GM23248 (cell line): ENCODE data around the gene MPHOSPH8. TPM values are rescaled to one million over a fixed set of nuclear protein-coding genes. Genes with fewer than 3 reads are reported as not detected.

ENCODE experiments used
- DNase-seq: peaks from one replicate; pipeline ENCODE4 v3.0.0-alpha.2; 2015
- H2AFZ ChIP-seq: fragments of 200-600 bp; sonication (generic); 2 replicates; pipeline ENCODE4 v1.6.1; 2016; ENCODE audit warnings: antibody characterized with exemption
- H3F3A ChIP-seq: fragments of 200-600 bp; sonication (generic); 2 replicates; pipeline ENCODE4 v1.6.1; 2016; ENCODE audit warnings: mild to moderate bottlenecking, antibody characterized with exemption, mixed run types; ENCODE audit not compliant: insufficient read depth
- H3K27ac ChIP-seq: fragments of 200-600 bp; sonication (generic); 2 replicates; pipeline ENCODE4 v1.5.1; 2016; ENCODE audit warnings: mild to moderate bottlenecking
- H3K27me3 ChIP-seq: fragments of 200-600 bp; sonication (generic); replicated peaks from 2 replicates; pipeline ENCODE4 v1.6.1; 2016; ENCODE audit warnings: mild to moderate bottlenecking; ENCODE audit not compliant: insufficient read depth
- H3K36me3 ChIP-seq: fragments of 200-600 bp; sonication (generic); 2 replicates; pipeline ENCODE4 v1.6.1; 2016; ENCODE audit warnings: low read depth, mild to moderate bottlenecking
- H3K4me1 ChIP-seq: fragments of 200-600 bp; sonication (generic); 2 replicates; pipeline ENCODE4 v1.6.1; 2016; ENCODE audit warnings: mild to moderate bottlenecking; ENCODE audit not compliant: insufficient read depth
- H3K4me2 ChIP-seq: fragments of 200-600 bp; sonication (generic); one replicate; pipeline ENCODE4 v1.6.1; 2016; ENCODE audit warnings: mild to moderate bottlenecking; ENCODE audit not compliant: unreplicated experiment
- H3K4me3 ChIP-seq: fragments of 200-600 bp; sonication (generic); 2 replicates; pipeline ENCODE4 v1.5.1; 2016; ENCODE audit warnings: mild to moderate bottlenecking
- H3K79me2 ChIP-seq: fragments of 200-600 bp; sonication (generic); 2 replicates; pipeline ENCODE4 v1.6.1; 2016; ENCODE audit warnings: mild to moderate bottlenecking; ENCODE audit not compliant: insufficient read depth
- H3K9ac ChIP-seq: fragments of 200-600 bp; sonication (generic); 2 replicates; pipeline ENCODE4 v1.6.1; 2016; ENCODE audit warnings: mild to moderate bottlenecking
- H3K9me2 ChIP-seq: fragments of 200-600 bp; sonication (generic); 2 replicates; pipeline ENCODE4 v1.6.1; 2016; ENCODE audit warnings: mixed run types, mild to moderate bottlenecking, moderate library complexity; ENCODE audit not compliant: insufficient read depth
- H3K9me3 ChIP-seq: fragments of 200-600 bp; sonication (generic); one replicate; pipeline ENCODE4 v1.6.1; 2017; ENCODE audit warnings: low read depth
- H4K20me1 ChIP-seq: fragments of 200-600 bp; sonication (generic); 2 replicates; pipeline ENCODE4 v1.6.0; 2016; ENCODE audit not compliant: insufficient read depth
- EZH2 ChIP-seq: fragments of 200-600 bp; sonication (generic); IDR thresholded peaks from 2 replicates; pipeline ENCODE4 v1.6.1; 2018; ENCODE audit warnings: antibody characterized with exemption, mild to moderate bottlenecking; ENCODE audit not compliant: insufficient read depth, poor library complexity, severe bottlenecking
- EZH2phosphoT487 ChIP-seq: fragments of 200-600 bp; sonication (generic); IDR thresholded peaks from 2 replicates; pipeline ENCODE4 v1.6.1; 2018; ENCODE audit warnings: antibody characterized with exemption, moderate library complexity, mild to moderate bottlenecking, low read depth; ENCODE audit not compliant: insufficient read depth
- WGBS, 2 experiments: methylation state at CpG; one replicate each; pipeline ENCODE4 v1.1.6; 2015 to 2017; ENCODE audit warnings: low lambda C conversion rate in 2 of 2, low coverage in 1 of 2; ENCODE audit errors: missing lambda C conversion rate in 2 of 2; 5-methylcytosine and 5-hydroxymethylcytosine counted together
- in situ Hi-C: fragments of 300-500 bp; cut with MboI; formaldehyde crosslinking; loops from 2 replicates; pipeline ENCODE4 v1.15.0; 2020
- polyA plus RNA-seq: library from polyadenylated mRNA; unstranded; fragments of >200 nt; fragmentation: Nextera tagmentation; extraction: Ambion mirVana; gene quantifications from 2 replicates; pipeline ENCODE4 v1.2.1, GENCODE V29; 2016
- total RNA-seq: library from RNA; depleted of rRNA; stranded (reverse); fragments of >200 nt; shearing (Covaris generic); gene quantifications from 2 replicates; pipeline ENCODE4 v1.2.3, GENCODE V29; 2014; rRNA removed

MPHOSPH8 gene
- total and polyA plus RNA-seq, 2 experiments from 2014 or later = 11.1 to 15.0 TPM

DNA sequence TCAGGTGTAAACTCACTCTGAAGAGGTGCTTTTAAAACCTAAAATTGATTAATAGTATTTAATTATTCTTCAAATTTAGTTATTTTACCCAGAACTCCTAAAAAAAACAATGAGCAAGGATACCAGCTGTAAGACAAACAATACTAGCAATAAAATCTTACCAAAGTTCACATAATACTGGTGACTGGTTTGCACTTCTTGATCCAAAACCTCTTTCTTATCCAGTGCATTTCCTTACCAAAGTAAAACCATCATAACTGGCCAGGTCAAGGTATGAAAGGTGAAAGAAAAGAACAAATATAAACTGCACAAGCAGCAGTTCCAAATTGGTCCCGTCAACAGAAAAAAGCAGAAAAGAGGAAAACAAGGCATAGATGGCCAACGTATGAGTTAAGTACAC is 86.6 kb downstream of the MPHOSPH8 start:
- no peaks in the 10 kb centered on the region for H3F3A ChIP-seq
- H3K27ac ChIP-seq = no peak overlapping the region
- H3K9me2 ChIP-seq = no peaks in the 10 kb centered on the region
- H3K79me2 ChIP-seq = peaks cover 51% of the 10 kb centered on the region
- in situ Hi-C loops = no loop called here
- no peaks in the 10 kb centered on the region for H4K20me1 ChIP-seq
- 89 to 97% methylated on average over 2 of the region's 2 CpGs for WGBS, 2 experiments
- H3K4me3 ChIP-seq = no peak overlapping the region
- TF ChIP-seq EZH2 (no peak), EZH2phosphoT487 (no peak)
- H3K27me3 ChIP-seq = no peaks in the 10 kb centered on the region
- DNase-seq = no peak
- H3K9ac ChIP-seq = no peak overlapping the region
- H3K36me3 ChIP-seq = peaks cover 8% of the 10 kb centered on the region; the same call in 1 of the 2 replicates
- H2AFZ ChIP-seq = no peak overlapping the region
- no peak overlapping the region for H3K4me2 ChIP-seq
- no peaks in the 10 kb centered on the region for H3K9me3 ChIP-seq
- H3K4me1 ChIP-seq = no peaks in the 10 kb centered on the region

Other genes with a start within 250 kb of the MPHOSPH8 start
- not detected in 2 replicates for gene TPTE2, start 72.1 kb upstream of the MPHOSPH8 start, total RNA-seq
- gene TPTE2, start 72.1 kb upstream of the MPHOSPH8 start, polyA plus RNA-seq = not detected in 2 replicates
- gene PSPC1, start 149.3 kb downstream of the MPHOSPH8 start, total RNA-seq = 16.8 and 27.9 TPM in 2 replicates
- gene PSPC1, start 149.3 kb downstream of the MPHOSPH8 start, polyA plus RNA-seq = 14.9 and 17.2 TPM in 2 replicates
- gene ZMYM5, start 230.0 kb downstream of the MPHOSPH8 start, total RNA-seq = 7.3 and 12.4 TPM in 2 replicates
- 16.4 and 16.9 TPM in 2 replicates for gene ZMYM5, start 230.0 kb downstream of the MPHOSPH8 start, polyA plus RNA-seq